Measurements from ENCODE around the gene RNASE7. TPM values are rescaled to one million over a fixed set of nuclear protein-coding genes. Genes with fewer than 3 reads are reported as not detected.

Gene RNASE7
- total RNA-seq, 2 experiments from 2014 or later, result not detected

DNA sequence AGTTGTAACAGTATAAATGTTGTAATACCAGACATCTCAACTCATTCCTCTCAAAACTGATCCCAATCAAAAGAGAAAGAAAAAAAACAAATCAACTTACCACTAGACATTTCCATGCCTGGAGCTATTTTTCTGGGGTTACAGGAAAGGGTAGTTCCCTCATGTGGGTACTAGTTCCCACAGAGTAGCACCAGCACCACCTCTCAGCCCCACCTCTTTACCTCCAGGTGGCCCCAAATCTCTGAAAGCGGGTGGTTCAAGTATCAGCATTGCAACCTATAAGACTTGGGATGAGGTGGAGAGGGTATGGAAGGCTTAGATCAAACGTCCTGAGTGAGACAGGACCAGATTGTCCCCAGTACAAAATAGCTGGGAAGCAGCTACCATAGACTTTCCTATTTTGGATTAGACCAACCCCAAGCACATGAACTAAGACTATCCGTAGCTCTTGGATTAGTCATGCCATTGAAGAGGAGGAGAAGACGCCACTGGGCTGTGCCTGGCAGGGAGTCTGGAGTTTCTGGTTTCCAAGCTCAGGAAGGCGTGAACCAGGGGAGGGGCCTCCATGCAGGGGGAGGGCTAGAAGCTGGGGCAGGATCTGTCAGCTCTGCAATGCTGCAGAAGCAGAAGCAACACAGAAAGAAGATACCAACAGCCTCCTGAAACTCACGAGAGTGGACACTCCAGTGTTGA, 43.3 kb upstream of the RNASE7 start, which contains the start of gene SLC39A2:
Gene SLC39A2 (plus strand): TSS at position 620 of the 693 bp plus-strand sequence. CDS start 154 bp downstream, outside the sequence.
- ChIA-PET CTCF (ENCODE audit: unreplicated experiment) (no interaction called here), POLR2A (interaction anchor here (0.9 to 2.2 kb wide), 2 partner anchors 10 to 14 kb away, joined by 3 to 5 read pairs; no protein-coding TSS in a partner anchor)
- H3K9me2 ChIP-seq (ENCODE audit: insufficient read depth, low read length), result no peaks in the 10 kb centered on the region
- no peaks in the 10 kb centered on the region for H4K20me1 ChIP-seq (ENCODE audit: insufficient read depth, low read length)
- H3K4me1 ChIP-seq (ENCODE audit: insufficient read depth, low read length, poor library complexity, severe bottlenecking), result no peaks in the 10 kb centered on the region
- H2AFZ ChIP-seq (ENCODE audit: low read length), result no peak within 1 kb of the TSS
- TF ChIP-seq, protein P1, sequence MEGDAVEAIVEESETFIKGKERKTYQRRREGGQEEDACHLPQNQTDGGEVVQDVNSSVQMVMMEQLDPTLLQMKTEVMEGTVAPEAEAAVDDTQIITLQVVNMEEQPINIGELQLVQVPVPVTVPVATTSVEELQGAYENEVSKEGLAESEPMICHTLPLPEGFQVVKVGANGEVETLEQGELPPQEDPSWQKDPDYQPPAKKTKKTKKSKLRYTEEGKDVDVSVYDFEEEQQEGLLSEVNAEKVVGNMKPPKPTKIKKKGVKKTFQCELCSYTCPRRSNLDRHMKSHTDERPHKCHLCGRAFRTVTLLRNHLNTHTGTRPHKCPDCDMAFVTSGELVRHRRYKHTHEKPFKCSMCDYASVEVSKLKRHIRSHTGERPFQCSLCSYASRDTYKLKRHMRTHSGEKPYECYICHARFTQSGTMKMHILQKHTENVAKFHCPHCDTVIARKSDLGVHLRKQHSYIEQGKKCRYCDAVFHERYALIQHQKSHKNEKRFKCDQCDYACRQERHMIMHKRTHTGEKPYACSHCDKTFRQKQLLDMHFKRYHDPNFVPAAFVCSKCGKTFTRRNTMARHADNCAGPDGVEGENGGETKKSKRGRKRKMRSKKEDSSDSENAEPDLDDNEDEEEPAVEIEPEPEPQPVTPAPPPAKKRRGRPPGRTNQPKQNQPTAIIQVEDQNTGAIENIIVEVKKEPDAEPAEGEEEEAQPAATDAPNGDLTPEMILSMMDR (conservative IDR thresholded peaks at IDR 0.05; ENCODE audit: low read length), result no peak
- no peak for TF ChIP-seq EZH2phosphoT487 (IDR thresholded peaks at IDR 0.05; ENCODE audit: borderline replicate concordance, low read depth, low read length)
- no peaks in the 10 kb centered on the region for H3K79me2 ChIP-seq (ENCODE audit: insufficient read depth, low read depth, low read length)
- DNase-seq (ENCODE audit: low spot score), result no peak
- H3K9me3 ChIP-seq (ENCODE audit: low read length), result no peaks in the 10 kb centered on the region
- H3K4me2 ChIP-seq (ENCODE audit: low read length), result no peak within 1 kb of the TSS
- intact Hi-C loops (cut with micrococcal nuclease; ENCODE audit: unreplicated experiment), result no loop called here
- H3K36me3 ChIP-seq (ENCODE audit: insufficient read depth, low read length), result peaks cover 39% of the 10 kb centered on the region
- no peak within 1 kb of the TSS for H3K27ac ChIP-seq (ENCODE audit: low read depth, low read length, poor library complexity, severe bottlenecking)
- no TSS peak for BruUV-seq (replicated peaks)
- no peak within 1 kb of the TSS for H3K4me3 ChIP-seq (ENCODE audit: low read depth, low read length, poor library complexity, severe bottlenecking)

DNA sequence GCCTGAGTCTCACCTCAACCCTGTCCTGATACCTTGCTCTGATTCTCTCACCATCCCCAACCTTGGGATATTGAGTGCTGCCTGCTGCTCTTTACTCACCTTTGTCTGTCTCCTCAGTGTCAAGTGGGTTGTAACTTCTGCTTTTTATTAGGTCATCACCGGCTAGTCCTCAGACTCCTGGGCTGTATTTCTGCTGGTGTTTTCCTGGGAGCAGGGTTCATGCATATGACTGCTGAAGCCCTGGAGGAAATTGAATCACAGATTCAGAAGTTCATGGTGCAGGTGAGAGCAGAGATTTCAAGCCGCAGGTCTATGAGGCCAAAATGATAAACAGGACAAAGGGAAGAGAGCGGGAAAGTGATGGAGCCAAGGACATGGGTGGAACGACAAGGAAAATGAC, 42.6 kb upstream of the RNASE7 start:
- no peaks in the 10 kb centered on the region for H3K9me2 ChIP-seq (ENCODE audit: insufficient read depth, low read length)
- no peaks in the 10 kb centered on the region for H3K79me2 ChIP-seq (ENCODE audit: insufficient read depth, low read depth, low read length)
- TF ChIP-seq EZH2phosphoT487 (IDR thresholded peaks at IDR 0.05; ENCODE audit: borderline replicate concordance, low read depth, low read length), result no peak
- TF ChIP-seq, protein P1 (conservative IDR thresholded peaks at IDR 0.05; ENCODE audit: low read length), result no peak
- intact Hi-C loops (cut with micrococcal nuclease; ENCODE audit: unreplicated experiment), result no loop called here
- no peaks in the 10 kb centered on the region for H3K9me3 ChIP-seq (ENCODE audit: low read length)
- CTCF ChIA-PET (ENCODE audit: unreplicated experiment), result no interaction called here
- H3K4me1 ChIP-seq (ENCODE audit: insufficient read depth, low read length, poor library complexity, severe bottlenecking), result no peaks in the 10 kb centered on the region
- no peak overlapping the region for H3K4me2 ChIP-seq (ENCODE audit: low read length)
- BruUV-seq (replicated peaks), result no TSS peak
- no peaks in the 10 kb centered on the region for H4K20me1 ChIP-seq (ENCODE audit: insufficient read depth, low read length)
- POLR2A ChIA-PET, result interaction anchor here (0.9 kb wide), 1 partner anchor 13 kb away, joined by 3 read pairs; no protein-coding TSS in a partner anchor
- H2AFZ ChIP-seq (ENCODE audit: low read length), result no peak overlapping the region
- H3K36me3 ChIP-seq (ENCODE audit: insufficient read depth, low read length), result peaks cover 31% of the 10 kb centered on the region
- no peak overlapping the region for H3K27ac ChIP-seq (ENCODE audit: low read depth, low read length, poor library complexity, severe bottlenecking)
- no peak overlapping the region for H3K4me3 ChIP-seq (ENCODE audit: low read depth, low read length, poor library complexity, severe bottlenecking)
- DNase-seq (ENCODE audit: low spot score), result no peak

DNA sequence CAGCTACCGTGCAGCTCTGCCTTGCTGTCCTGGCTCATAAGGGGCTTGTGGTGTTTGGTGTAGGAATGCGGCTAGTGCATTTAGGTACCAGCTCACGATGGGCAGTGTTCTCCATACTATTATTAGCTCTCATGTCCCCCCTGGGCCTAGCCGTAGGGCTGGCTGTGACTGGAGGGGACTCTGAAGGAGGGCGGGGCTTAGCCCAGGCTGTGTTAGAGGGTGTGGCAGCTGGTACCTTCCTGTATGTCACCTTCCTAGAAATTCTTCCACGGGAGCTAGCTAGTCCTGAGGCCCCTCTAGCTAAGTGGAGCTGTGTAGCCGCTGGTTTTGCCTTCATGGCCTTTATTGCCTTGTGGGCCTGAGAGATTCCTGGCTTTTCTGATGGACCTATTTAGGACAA, 40.9 kb upstream of the RNASE7 start:
- no TSS peak for BruUV-seq (replicated peaks)
- H3K4me3 ChIP-seq (ENCODE audit: low read depth, low read length, poor library complexity, severe bottlenecking), result no peak overlapping the region
- no peak overlapping the region for H3K27ac ChIP-seq (ENCODE audit: low read depth, low read length, poor library complexity, severe bottlenecking)
- no peaks in the 10 kb centered on the region for H3K79me2 ChIP-seq (ENCODE audit: insufficient read depth, low read depth, low read length)
- H3K9me3 ChIP-seq (ENCODE audit: low read length), result no peaks in the 10 kb centered on the region
- POLR2A ChIA-PET, result interaction anchor here (1.5 kb wide), 1 partner anchor 9 kb away, joined by 4 read pairs; no protein-coding TSS in a partner anchor
- no peak overlapping the region for H2AFZ ChIP-seq (ENCODE audit: low read length)
- CTCF ChIA-PET (ENCODE audit: unreplicated experiment), result no interaction called here
- no peak overlapping the region for H3K4me2 ChIP-seq (ENCODE audit: low read length)
- no peaks in the 10 kb centered on the region for H3K4me1 ChIP-seq (ENCODE audit: insufficient read depth, low read length, poor library complexity, severe bottlenecking)
- H3K36me3 ChIP-seq (ENCODE audit: insufficient read depth, low read length), result peaks cover 15% of the 10 kb centered on the region
- DNase-seq (ENCODE audit: low spot score), result no peak
- intact Hi-C loops (cut with micrococcal nuclease; ENCODE audit: unreplicated experiment), result no loop called here
- H4K20me1 ChIP-seq (ENCODE audit: insufficient read depth, low read length), result no peaks in the 10 kb centered on the region
- no peak for TF ChIP-seq EZH2phosphoT487 (IDR thresholded peaks at IDR 0.05; ENCODE audit: borderline replicate concordance, low read depth, low read length)
- TF ChIP-seq, protein P1 (conservative IDR thresholded peaks at IDR 0.05; ENCODE audit: low read length), result no peak
- H3K9me2 ChIP-seq (ENCODE audit: insufficient read depth, low read length), result no peaks in the 10 kb centered on the region

All from OCI-LY7 (cell line).